GM12864 (cell line): ENCODE measurements around the gene APOO.

ENCODE experiments used
- DNase-seq: peaks from one replicate; pipeline ENCODE4 v3.0.0-alpha.2; 2011; ENCODE audit warnings: low read depth
- H3K4me3 ChIP-seq: 2 replicates; pipeline ENCODE4 v1.5.1; 2011; ENCODE audit warnings: mild to moderate bottlenecking, low read depth, low read length, control low read depth
- CTCF ChIP-seq: IDR thresholded peaks from 2 replicates; pipeline ENCODE4 v1.5.1; 2011; ENCODE audit warnings: low read depth, mild to moderate bottlenecking, moderate library complexity, low read length, control low read depth, inconsistent platforms; ENCODE audit errors: missing control alignments

APOO gene

GRCh38 chrX:23783589-23784469, 123.9 kb downstream of the APOO start:
- no peak for TF ChIP-seq CTCF
- H3K4me3 ChIP-seq = peak overlapping the region; percentile 63
- no peak for DNase-seq
